Hepatocyte (in vitro differentiated cells): ENCODE measurements around the gene RO60.

ENCODE experiments used
- EZH2 ChIP-seq: fragments of 200-600 bp; sonication (generic); IDR thresholded peaks from 2 replicates; pipeline ENCODE4 v1.6.1; 2016; ENCODE audit warnings: antibody characterized with exemption, mild to moderate bottlenecking, borderline replicate concordance
- EZH2phosphoT487 ChIP-seq: fragments of 200-600 bp; sonication (generic); IDR thresholded peaks from one replicate; pipeline ENCODE4 v1.6.1; 2018; ENCODE audit warnings: antibody characterized with exemption, mild to moderate bottlenecking, low read depth, moderate library complexity; ENCODE audit not compliant: unreplicated experiment, severe bottlenecking
- TF ChIP-seq, protein P1 (sequence below): fragments of 200-600 bp; sonication (generic); IDR thresholded peaks from 2 replicates; pipeline ENCODE4 v1.5.1; 2016; ENCODE audit warnings: antibody characterized with exemption, mild to moderate bottlenecking; ENCODE audit not compliant: poor library complexity

DNA sequence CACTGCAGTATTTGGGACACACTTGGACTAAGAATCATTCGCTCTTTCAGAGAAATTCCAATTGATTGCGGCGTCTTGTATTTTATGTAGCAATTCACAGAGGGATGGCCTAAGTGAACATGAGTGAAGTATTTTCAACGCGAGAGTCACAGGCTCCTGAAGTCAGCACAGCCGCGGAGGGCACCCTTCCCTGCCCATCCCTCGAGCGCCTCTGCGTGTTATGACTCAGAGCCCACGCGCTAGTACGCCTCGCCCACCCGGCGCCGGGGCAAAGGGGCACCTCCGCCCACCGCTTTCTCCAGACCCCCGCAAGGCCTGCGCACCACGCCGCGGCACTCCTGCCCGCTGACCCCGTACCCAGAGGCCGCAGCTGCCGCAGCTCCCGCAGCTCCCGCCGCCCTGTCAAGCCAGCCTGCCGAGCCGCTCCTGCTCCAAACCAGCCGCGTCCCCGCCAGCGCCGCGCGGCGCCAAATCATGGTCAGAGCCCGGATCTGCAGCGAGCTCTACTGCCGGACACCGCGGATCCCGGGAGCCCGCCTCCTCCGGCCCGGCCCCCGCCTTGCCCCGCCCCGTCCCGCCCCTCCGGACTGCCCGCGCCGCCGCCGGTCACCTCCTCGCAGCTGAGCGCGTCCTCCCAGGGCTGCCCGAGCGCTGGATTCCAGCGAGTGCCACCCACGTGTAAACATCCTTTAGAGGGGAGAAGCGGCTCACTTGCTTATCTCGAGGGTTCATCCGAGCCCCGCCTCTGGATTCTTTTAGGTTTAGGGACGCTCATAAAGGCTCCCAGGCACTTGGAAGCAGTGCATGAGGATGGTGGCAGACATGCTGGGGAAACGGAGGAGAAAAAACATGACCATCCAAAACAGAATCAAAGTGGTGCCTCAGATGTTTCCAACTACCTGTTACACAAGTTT is 45.8 kb downstream of the RO60 start, which contains the start of gene GLRX2:
- TF ChIP-seq, protein P1, sequence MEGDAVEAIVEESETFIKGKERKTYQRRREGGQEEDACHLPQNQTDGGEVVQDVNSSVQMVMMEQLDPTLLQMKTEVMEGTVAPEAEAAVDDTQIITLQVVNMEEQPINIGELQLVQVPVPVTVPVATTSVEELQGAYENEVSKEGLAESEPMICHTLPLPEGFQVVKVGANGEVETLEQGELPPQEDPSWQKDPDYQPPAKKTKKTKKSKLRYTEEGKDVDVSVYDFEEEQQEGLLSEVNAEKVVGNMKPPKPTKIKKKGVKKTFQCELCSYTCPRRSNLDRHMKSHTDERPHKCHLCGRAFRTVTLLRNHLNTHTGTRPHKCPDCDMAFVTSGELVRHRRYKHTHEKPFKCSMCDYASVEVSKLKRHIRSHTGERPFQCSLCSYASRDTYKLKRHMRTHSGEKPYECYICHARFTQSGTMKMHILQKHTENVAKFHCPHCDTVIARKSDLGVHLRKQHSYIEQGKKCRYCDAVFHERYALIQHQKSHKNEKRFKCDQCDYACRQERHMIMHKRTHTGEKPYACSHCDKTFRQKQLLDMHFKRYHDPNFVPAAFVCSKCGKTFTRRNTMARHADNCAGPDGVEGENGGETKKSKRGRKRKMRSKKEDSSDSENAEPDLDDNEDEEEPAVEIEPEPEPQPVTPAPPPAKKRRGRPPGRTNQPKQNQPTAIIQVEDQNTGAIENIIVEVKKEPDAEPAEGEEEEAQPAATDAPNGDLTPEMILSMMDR: no peak
- TF ChIP-seq EZH2 (no peak), EZH2phosphoT487 (no peak)
